Body of pancreas (tissue), 4 donors: ENCODE measurements around the gene WNT3. TPM values are rescaled to one million over a fixed set of nuclear protein-coding genes. Genes with fewer than 3 reads are reported as not detected.

Experiments
- ATAC-seq: fragments of 150-250 bp; one replicate; pipeline ENCODE4 v1.9.1; 2016
- DNase-seq, 4 donors: peaks; one replicate each; pipeline ENCODE4 v3.0.0-alpha.2; 2019
- H3K27ac ChIP-seq, 4 donors: fragments of 200-600 bp; sonication (generic); 1 replicate in 3 of 4; 2 replicates in 1 of 4; pipeline versions ENCODE4 v1.5.1 to v1.6.1; 2016 to 2019; ENCODE audit warnings: mild to moderate bottlenecking in 1 of 4, mixed read lengths in 1 of 4, moderate library complexity in 1 of 4
- H3K27me3 ChIP-seq, 2 donors: fragments of 200-600 bp; sonication (generic); one replicate each; pipeline ENCODE4 v1.6.0; 2016; ENCODE audit warnings: mild to moderate bottlenecking in 1 of 2
- H3K36me3 ChIP-seq, 2 donors: fragments of 200-600 bp; sonication (generic); replicated peaks in 1 of 2; 2 replicates each; pipeline ENCODE4 v1.5.1; 2016; ENCODE audit warnings: low read depth in 2 of 2; ENCODE audit not compliant: insufficient read depth in 1 of 2
- H3K4me1 ChIP-seq: fragments of 200-600 bp; sonication (generic); one replicate; pipeline ENCODE4 v1.6.0; 2016
- H3K4me3 ChIP-seq, 2 donors: fragments of 200-600 bp; sonication (generic); 1 replicate in 1 of 2; 2 replicates in 1 of 2; pipeline ENCODE4 v1.5.1; 2016 to 2019
- H3K9me3 ChIP-seq, 3 donors: fragments of 200-600 bp; sonication (generic); 1 replicate in 2 of 3; 2 replicates in 1 of 3; pipeline ENCODE4 v1.5.1; 2016
- POLR2A ChIP-seq, 3 donors: fragments of 450-650 bp; IDR thresholded peaks; one replicate each; pipeline ENCODE4 v1.6.1; 2016; ENCODE audit warnings: antibody characterized with exemption in 3 of 3, mild to moderate bottlenecking in 2 of 3
- WGBS, 2 donors: methylation state at CpG; one replicate each; pipeline ENCODE4 v1.1.5; 2017; 5-methylcytosine and 5-hydroxymethylcytosine counted together
- intact Hi-C: fragments of 100-400 bp; cut with DNase I; formaldehyde crosslinking; loops from one replicate; pipeline ENCODE4 v1.15.1; 2023
- total RNA-seq, 2 donors: library from RNA; depleted of rRNA; stranded (reverse); fragments of >200 nt; gene quantifications; one replicate each; pipeline ENCODE4 v1.1.0, GENCODE V29; 2016
- TF ChIP-seq, protein P1 (sequence below), 7 experiments: fragments of 450-650 bp in 4 of 7; fragments of 200-600 bp in 3 of 7; sonication (generic) in 3 of 7; IDR thresholded peaks; one replicate each; pipeline ENCODE4 v1.5.1; 2016 to 2019; ENCODE audit warnings: antibody characterized with exemption in 7 of 7

The WNT3 gene
- total RNA-seq, 2 donors from 2014 or later: 0.26 to 1.6 TPM

DNA sequence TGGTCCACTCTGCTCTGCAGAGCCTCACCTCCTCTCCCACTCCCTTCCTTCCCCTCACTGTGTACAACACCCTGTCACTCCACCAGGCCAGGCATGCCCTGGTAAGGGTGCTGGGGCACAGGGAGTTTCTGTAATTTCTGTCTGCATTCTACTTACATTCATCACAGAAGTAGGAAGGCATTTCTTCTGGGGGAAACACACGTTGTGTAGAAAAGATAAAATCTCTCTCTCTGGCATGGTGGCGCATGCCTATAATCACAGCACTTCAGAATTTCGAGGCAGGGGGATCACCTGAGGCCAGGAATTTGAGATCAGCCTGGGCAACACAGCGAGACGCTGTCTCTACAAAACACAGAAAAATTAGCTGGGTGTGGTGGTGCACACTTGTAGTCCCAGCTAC lies 27.0 kb downstream of the WNT3 start:
- Histone ChIP-seq H3K9me3 (no peaks in the 10 kb centered on the region), H3K4me3 (no peak overlapping the region), H3K36me3 (no peaks in the 10 kb centered on the region), H3K27ac (no peak overlapping the region), H3K4me1 (no peaks in the 10 kb centered on the region), H3K27me3 (no peaks in the 10 kb centered on the region)
- intact Hi-C loops: no loop called here
- no peak for ATAC-seq
- WGBS, 2 donors: 60 to 62% methylated on average over 5 of the region's 5 CpGs
- no peak for DNase-seq
- TF ChIP-seq, protein P1, sequence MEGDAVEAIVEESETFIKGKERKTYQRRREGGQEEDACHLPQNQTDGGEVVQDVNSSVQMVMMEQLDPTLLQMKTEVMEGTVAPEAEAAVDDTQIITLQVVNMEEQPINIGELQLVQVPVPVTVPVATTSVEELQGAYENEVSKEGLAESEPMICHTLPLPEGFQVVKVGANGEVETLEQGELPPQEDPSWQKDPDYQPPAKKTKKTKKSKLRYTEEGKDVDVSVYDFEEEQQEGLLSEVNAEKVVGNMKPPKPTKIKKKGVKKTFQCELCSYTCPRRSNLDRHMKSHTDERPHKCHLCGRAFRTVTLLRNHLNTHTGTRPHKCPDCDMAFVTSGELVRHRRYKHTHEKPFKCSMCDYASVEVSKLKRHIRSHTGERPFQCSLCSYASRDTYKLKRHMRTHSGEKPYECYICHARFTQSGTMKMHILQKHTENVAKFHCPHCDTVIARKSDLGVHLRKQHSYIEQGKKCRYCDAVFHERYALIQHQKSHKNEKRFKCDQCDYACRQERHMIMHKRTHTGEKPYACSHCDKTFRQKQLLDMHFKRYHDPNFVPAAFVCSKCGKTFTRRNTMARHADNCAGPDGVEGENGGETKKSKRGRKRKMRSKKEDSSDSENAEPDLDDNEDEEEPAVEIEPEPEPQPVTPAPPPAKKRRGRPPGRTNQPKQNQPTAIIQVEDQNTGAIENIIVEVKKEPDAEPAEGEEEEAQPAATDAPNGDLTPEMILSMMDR (IDR thresholded peaks at IDR 0.05): no peak
- TF ChIP-seq POLR2A (IDR thresholded peaks at IDR 0.05): no peak

DNA sequence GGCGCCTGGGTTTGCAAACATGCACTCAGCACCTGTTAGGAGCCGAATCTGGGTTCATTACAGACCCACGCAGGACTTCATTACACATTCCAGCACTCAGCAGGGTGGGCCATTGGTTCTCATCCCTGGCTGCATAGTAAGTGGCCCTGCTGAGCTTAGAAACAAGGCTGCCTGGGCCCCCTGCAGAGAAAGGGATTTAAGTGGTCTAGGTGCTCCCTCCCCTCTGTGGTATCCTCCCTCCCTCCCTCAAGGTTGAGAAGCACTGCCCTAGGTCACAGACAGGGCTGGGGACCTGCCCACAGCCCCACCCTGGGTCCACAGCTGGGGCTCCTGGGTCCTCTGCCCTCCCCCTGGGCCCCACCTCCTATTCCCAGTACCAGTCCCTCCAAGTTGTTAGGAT lies 28.3 kb downstream of the WNT3 start:
- WGBS, 2 donors: 69 to 95% methylated on average over 3 of the region's 3 CpGs
- no peaks in the 10 kb centered on the region for H3K9me3 ChIP-seq
- DNase-seq: no peak
- no peak overlapping the region for H3K4me3 ChIP-seq
- H3K27ac ChIP-seq: no peak overlapping the region
- no peaks in the 10 kb centered on the region for H3K27me3 ChIP-seq
- TF ChIP-seq POLR2A (IDR thresholded peaks at IDR 0.05): no peak
- TF ChIP-seq, protein P1 (IDR thresholded peaks at IDR 0.05): no peak
- intact Hi-C loops: no loop called here
- peaks cover 3% of the 10 kb centered on the region for H3K4me1 ChIP-seq
- no peak for ATAC-seq
- no peaks in the 10 kb centered on the region for H3K36me3 ChIP-seq

- no peak for ATAC-seq
- no peaks in the 10 kb centered on the region for H3K9me3 ChIP-seq
- peaks cover 3% of the 10 kb centered on the region for H3K4me1 ChIP-seq
- intact Hi-C loops: no loop called here
- no peak overlapping the region for H3K27ac ChIP-seq
- H3K4me3 ChIP-seq: no peak overlapping the region
- 97 to 98% methylated on average over 7 to 8 of the region's 8 CpGs for WGBS, 2 donors
- H3K36me3 ChIP-seq: no peaks in the 10 kb centered on the region
- no peak for DNase-seq
- no peaks in the 10 kb centered on the region for H3K27me3 ChIP-seq
- no peak for TF ChIP-seq POLR2A (IDR thresholded peaks at IDR 0.05)
- TF ChIP-seq, protein P1 (IDR thresholded peaks at IDR 0.05): no peak
These were observed 28.9 kb downstream of the WNT3 start for GRCh38 chr17:46789610-46790009.

- no peak overlapping the region for H3K27ac ChIP-seq
- H3K4me3 ChIP-seq: no peak overlapping the region
- no peak for TF ChIP-seq POLR2A (IDR thresholded peaks at IDR 0.05)
- TF ChIP-seq, protein P1 (IDR thresholded peaks at IDR 0.05): no peak
- ATAC-seq: no peak
- H3K4me1 ChIP-seq: peaks cover 3% of the 10 kb centered on the region
- 91 to 98% methylated on average over 5 to 7 of the region's 7 CpGs for WGBS, 2 donors
- H3K27me3 ChIP-seq: no peaks in the 10 kb centered on the region
- H3K36me3 ChIP-seq: no peaks in the 10 kb centered on the region
- intact Hi-C loops: no loop called here
- no peak for DNase-seq
- H3K9me3 ChIP-seq: no peaks in the 10 kb centered on the region
These were observed 29.7 kb downstream of the WNT3 start for GRCh38 chr17:46788796-46789195.

DNA sequence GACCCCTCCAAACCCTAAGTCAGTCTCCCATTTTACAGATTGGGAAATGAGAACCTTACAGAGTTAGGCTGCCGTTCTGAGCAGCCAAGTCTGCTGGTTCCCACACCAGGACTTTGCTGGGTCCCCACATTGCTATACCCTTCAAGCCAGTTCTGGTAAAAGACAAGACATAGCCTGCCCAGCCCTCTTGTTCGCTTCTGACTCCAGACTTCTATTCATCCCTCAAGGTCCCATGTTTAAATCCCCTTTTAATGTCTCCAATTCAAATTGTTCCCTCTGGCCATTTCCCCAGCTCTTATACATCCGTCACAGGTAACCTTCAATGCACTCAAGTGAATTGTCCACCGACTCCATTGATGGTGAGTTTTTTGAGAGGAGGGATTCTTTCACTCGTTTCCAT lies 30.2 kb downstream of the WNT3 start:
- peaks cover 6% of the 10 kb centered on the region for H3K4me1 ChIP-seq
- no peak for TF ChIP-seq POLR2A (IDR thresholded peaks at IDR 0.05)
- TF ChIP-seq, protein P1 (IDR thresholded peaks at IDR 0.05): no peak
- intact Hi-C loops: no loop called here
- no peak overlapping the region for H3K4me3 ChIP-seq
- WGBS, 2 donors: 87 to 95% methylated on average over 5 of the region's 5 CpGs
- no peaks in the 10 kb centered on the region for H3K9me3 ChIP-seq
- H3K27me3 ChIP-seq: no peaks in the 10 kb centered on the region
- no peak for DNase-seq
- no peaks in the 10 kb centered on the region for H3K36me3 ChIP-seq
- no peak for ATAC-seq
- H3K27ac ChIP-seq: no peak overlapping the region
